Astrocyte of the spinal cord (primary cell): ENCODE data around the gene CELSR1.

Experiments
- DNase-seq: peaks from one replicate; pipeline ENCODE4 v3.0.0; 2011; ENCODE audit warnings: low read depth, low spot score
- H3K4me3 ChIP-seq: 2 replicates; pipeline ENCODE4 v1.5.1; 2011; ENCODE audit warnings: low read depth, mild to moderate bottlenecking, low read length, moderate library complexity
- in situ Hi-C: cut with HindIII; loops from 2 replicates; pipeline ENCODE4 v1.10.0; 2017; ENCODE audit warnings: low sequenced_read_pairs
- TF ChIP-seq, protein P1 (sequence below): IDR thresholded peaks from 2 replicates; pipeline ENCODE4 v1.5.1; 2012; ENCODE audit warnings: low read depth, mild to moderate bottlenecking, low read length, inconsistent platforms

CELSR1 gene

DNA sequence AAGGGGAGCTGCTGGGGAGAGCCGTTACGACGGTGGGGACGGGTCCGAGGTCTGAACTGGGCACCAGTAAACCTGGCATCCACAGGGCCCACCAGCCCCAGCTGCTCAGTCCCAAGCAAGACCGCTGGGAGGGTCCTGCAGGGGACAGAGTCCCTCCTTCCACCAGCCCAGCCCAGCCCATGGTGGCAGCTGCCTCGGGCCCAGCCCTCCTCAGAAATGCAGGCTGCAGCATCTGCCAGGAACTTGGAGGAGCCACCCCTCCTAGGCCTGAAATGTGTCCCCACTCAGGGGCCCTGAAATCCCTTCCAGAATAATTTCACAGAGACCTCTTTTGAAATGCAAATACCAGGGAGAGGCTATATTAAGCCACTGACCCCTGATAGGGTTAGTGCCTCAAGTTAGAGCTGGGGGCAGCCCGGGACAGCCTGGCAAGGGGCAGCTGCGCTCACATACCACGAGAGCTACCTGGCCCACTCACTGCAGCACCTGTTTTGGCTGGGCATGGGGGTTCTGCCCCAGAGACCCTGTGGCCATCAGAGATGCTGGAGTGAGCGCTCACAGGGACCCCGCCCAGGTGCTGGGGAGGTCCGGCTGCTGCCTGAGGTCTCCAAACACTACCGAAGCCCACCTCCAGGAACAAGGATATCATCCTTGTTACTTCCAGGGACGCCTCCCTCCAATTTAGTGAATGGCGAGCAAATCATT lies 53.1 kb downstream of the CELSR1 start:
- no peak overlapping the region for H3K4me3 ChIP-seq
- no peak for DNase-seq
- TF ChIP-seq, protein P1, sequence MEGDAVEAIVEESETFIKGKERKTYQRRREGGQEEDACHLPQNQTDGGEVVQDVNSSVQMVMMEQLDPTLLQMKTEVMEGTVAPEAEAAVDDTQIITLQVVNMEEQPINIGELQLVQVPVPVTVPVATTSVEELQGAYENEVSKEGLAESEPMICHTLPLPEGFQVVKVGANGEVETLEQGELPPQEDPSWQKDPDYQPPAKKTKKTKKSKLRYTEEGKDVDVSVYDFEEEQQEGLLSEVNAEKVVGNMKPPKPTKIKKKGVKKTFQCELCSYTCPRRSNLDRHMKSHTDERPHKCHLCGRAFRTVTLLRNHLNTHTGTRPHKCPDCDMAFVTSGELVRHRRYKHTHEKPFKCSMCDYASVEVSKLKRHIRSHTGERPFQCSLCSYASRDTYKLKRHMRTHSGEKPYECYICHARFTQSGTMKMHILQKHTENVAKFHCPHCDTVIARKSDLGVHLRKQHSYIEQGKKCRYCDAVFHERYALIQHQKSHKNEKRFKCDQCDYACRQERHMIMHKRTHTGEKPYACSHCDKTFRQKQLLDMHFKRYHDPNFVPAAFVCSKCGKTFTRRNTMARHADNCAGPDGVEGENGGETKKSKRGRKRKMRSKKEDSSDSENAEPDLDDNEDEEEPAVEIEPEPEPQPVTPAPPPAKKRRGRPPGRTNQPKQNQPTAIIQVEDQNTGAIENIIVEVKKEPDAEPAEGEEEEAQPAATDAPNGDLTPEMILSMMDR, result no peak
- in situ Hi-C loops, result no loop called here

DNA sequence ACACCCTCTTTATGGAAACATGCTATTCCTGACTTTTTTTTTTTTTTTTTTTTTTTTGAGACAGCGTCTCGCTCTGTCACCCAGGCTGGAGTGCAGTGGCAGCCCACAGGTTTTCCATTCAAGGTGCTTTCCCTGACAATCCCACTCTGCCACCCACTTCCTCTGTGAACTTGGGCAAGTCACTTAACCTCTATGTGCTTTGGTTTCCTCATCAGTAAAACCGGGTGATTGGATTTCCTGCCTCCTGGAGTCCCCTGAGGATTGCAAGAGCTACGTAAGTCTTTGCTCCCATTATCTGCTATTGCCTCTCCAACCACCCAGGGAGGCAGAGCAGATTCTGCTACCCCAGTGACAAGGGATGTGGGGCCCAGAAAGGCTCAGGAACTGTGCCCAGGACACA lies 54.1 kb downstream of the CELSR1 start:
- H3K4me3 ChIP-seq, result no peak overlapping the region
- in situ Hi-C loops, result no loop called here
- DNase-seq, result no peak
- TF ChIP-seq, protein P1, result no peak

DNA sequence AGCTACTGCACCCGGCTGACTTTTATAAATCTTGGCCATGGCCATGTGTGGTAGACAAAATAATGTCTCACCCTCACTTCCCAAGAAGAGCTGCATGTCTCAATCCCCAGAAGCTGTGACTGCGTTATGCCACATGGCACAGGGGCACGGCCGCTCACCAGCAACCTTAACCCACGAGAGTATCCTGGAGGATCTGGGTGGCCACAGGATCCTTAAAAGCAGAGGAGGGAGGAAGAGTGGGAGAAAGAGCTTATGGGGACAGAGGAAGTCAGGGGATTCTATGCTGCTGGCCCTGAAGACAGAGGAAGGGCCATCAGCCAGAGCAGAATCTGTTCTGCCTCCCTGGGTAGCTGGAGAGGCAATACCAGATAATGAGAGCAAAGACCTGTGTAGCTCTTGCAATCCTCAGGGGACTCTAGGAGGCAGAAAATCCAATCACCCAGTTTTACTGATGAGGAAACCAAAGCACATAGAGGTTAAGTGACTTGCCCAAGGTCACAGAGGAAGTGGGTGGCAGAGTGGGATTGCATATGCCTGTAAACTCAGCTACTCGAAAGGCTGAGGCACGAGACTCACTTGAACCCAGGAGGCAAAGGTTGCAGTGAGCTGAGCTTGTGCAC lies 55.3 kb downstream of the CELSR1 start:
- no peak for DNase-seq
- TF ChIP-seq, protein P1, result no peak
- H3K4me3 ChIP-seq, result no peak overlapping the region
- in situ Hi-C loops, result no loop called here

DNA sequence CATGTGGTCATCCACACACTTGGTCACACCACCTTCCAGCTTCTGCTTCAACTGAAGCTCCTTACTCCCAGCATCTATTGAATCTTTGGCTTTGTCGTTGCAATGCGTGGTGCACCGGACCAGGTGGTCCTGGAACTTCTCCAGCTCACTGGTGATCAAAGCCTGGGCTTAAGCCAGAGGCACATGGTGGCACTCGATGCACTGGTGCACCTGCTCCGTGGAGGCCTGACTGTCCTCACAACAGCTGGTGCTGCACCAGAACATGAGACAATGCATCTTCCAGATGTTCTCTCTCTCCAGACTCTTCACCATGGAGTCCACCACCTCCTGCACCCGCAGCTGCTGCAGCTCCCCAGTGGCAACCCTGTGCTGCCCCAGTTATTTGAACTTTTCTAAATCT lies 56.0 kb downstream of the CELSR1 start:
- no peak overlapping the region for H3K4me3 ChIP-seq
- TF ChIP-seq, protein P1, result no peak
- in situ Hi-C loops, result no loop called here
- no peak for DNase-seq

DNA sequence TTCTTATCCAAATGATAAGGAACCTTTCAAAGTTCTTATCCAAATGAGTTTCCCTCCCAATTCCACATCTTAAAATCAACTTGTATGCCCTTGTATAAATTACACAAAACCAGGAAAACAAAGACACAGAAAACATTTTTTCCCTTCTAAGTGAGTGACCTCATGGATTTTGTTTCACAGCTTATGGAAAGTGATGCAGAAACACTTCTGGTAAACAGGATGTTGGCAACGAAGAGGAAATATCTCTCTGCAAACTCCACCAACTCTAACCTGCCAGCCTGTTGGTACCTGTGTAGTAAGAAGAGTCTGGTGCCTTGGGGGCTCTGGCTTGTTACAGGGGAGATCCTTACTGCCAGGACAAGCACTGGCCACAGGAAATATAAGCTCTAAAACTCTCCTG lies 57.0 kb downstream of the CELSR1 start:
- DNase-seq, result no peak
- TF ChIP-seq, protein P1, result no peak
- in situ Hi-C loops, result no loop called here
- H3K4me3 ChIP-seq, result no peak overlapping the region

DNA sequence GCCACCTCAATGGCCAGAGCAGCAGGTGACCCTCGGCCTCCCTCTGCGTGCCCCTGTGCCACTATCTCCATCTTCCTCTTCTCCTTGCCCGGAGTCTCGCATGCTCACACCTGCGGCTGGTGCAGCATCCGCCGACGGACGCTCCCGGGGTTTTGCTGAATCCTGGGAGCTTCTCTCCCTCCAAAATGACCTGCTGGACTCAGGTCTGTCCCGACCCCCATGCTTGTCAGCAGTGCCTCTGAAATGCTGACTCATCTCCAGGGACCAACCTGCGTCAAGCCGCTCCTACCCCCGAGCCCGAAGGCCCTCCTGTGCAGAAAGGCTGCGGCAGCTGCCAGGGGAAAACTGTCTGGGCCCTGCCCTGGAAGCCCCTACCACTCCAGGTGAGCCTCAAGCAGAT lies 58.4 kb downstream of the CELSR1 start:
- no peak for DNase-seq
- TF ChIP-seq, protein P1, result no peak
- in situ Hi-C loops, result no loop called here
- no peak overlapping the region for H3K4me3 ChIP-seq
